GM19452 (cell line): Measurements from ENCODE around the gene SSBP3.

Experiments
- ATAC-seq: cut with Tn5 transposase; IDR thresholded peaks from one replicate; pipeline ENCODE4 v1.9.1; 2021; ENCODE audit not compliant: unreplicated experiment

The SSBP3 gene

DNA sequence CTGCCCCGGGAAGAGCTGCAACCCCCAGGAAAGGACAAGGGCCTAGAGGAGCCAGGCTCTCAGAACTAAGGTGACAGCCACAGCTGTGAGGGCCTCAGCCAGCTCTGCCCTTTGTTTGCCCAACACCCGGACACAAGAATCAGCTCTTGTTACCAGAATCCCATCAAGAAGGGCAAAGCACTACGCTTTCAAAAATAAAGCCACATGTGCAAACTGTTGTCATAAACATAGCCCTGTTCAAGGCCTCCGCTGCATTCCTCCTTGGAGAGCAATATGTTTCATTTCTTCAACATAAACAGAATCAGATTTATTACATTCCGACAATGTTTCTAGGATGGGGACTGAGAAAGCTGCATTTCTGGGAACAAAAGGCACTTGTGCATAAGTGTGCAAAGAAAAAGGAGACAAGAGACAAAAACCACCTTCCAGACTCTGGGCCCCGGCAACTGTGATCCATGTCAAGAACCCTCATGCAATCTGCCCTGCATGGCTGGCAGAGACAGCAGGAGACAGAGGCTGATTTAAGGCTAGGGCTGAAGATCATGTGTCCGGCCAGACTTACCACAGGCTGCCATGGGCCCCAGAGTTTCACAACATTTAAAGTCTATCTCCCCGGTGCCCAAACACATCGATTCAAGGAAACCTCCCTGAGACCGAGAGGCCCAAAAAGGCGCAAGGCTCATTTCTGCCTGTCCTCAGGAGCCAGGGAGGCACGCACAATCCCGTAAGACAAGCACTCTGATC is 71.0 kb downstream of the SSBP3 start:
- no peak for ATAC-seq

GRCh38 chr1:54332781-54333585 is 73.2 kb downstream of the SSBP3 start:
- no peak for ATAC-seq

- ATAC-seq: no peak
These were observed 74.2 kb downstream of the SSBP3 start for GRCh38 chr1:54331843-54332463.

DNA sequence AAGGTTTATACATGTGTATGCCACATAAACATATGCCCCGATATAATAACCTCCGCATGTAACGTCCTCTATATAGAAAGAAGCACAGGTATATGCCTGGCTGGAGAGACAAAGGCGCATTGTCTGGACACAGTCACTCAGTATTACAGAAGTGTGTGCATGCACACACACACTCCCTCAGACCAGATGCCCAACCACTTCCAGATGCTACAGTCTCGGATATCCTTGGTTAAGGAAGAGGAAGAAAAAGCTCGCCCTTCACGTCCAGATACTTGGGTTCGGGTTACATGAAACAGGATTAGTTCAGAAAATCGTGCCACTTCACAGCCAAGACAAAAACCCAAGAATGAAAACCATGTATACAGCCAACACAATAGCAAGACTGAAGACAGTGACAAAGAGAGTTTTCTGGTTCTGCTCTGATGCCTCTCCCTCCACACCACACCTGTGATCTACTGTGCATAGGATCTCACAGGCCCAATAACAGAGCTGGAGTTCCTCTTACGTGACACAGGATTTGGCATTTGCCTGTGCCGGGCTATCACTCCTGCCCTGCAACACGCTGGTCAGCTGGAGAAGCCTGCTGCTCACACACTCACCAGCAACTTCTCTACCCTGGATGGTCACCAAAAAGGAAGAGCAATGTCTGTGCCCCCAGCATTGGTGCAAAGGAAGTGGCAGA is 75.0 kb downstream of the SSBP3 start:
- no peak for ATAC-seq

DNA sequence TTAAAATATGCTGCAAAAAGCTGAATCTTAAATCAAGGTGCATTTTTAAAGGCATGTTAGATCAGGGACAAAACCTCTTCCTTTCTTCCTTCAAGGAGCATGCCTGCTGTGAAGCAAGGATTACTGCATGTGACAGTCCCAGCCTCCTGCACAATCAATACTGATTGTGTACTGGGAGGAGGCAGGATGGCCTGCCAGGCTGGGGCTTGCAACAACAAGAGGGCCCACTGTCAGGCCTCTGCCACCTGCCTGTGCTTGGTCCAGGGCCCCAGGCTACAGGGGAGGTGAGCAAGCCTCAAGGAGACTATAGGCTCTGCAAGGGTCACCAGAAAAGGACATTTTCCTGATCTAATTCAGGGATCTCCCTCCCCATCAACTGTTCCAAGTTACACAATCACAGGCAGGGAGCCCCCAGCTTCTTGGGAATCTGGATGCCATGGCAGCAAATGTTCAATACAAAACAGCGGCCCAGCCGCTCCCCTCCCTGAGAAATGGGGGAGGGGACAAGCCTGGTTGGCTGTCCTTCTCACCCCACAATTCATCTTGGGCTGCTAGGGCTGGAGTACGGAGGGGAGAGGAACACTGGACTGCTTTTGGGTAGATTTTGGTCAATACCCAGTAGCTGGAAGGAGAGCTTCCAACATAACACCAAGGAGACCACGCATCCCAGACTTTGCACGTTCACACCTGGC is 76.7 kb downstream of the SSBP3 start:
- ATAC-seq: no peak

- no peak for ATAC-seq
These were observed 78.0 kb downstream of the SSBP3 start for GRCh38 chr1:54328066-54328636.

DNA sequence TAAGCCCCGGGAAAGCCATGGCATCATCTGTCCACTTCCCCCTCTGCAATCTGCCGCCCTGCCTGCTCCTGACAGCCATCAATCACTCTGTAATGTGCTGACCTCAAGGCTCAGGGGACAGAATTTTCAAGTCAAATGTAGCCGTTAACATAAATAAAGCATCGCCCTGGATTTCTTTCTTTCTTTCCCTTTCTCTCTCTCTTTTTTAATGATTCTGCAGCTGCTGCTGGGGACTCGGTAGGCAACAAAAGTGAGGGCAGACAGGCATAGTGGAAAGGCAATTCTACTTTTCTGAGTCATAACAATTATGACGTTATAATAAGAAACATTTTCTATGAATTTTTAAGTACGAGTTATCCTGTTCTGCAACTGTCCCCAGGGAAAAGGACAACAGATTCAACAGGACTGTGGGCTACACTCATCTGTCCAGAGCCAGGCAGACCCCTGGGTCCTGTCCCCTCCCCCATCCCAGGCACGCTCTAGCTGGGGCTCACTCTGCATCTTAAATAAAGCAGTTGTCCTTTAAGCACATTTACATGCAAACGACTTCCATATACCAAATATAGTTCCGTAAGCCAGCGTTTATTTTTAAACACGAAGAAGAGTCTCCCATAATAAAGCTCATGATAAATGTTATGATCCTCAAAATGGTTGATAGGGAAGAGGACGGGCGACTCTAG is 78.7 kb downstream of the SSBP3 start:
- ATAC-seq: no peak

DNA sequence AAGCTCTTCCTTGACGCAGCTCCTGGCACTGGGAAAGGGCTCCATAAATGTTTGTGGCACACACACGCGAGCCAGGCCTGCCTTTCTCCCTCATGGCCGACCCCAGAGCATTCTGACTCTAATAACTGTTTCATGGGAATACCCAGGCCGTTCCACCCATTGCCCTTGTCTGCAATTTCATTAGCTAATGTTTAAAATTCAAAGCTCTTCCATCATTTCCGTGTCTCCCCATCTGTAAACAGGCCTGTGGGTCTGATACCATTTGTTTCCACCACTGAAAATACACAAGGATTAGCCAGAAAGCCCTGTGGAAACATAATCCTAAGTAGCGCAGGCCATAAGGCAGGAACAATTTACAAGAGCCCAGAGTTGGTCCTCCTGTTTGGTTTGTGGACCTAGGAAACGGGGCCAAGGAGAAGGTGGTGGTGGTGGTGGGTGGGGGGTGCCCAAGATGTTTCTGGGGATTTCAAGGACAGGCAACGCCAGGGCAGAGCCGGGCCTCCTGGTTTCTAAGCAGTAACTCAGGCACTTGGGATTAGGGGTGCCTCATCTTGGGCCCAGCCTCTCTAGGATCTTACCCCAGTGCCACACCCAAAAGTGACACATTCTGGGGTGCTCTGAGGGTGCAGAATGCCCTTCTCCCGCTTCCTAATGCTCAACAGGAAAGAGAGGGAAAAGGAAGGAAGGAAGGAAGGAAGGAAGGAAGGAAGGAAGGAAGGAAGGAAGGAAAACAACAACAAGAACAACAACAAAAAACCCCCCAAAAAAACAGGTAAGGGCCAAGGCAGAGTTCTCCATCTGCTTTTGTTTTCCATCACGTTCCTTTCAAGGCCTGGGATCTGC is 79.4 kb downstream of the SSBP3 start:
- no peak for ATAC-seq

DNA sequence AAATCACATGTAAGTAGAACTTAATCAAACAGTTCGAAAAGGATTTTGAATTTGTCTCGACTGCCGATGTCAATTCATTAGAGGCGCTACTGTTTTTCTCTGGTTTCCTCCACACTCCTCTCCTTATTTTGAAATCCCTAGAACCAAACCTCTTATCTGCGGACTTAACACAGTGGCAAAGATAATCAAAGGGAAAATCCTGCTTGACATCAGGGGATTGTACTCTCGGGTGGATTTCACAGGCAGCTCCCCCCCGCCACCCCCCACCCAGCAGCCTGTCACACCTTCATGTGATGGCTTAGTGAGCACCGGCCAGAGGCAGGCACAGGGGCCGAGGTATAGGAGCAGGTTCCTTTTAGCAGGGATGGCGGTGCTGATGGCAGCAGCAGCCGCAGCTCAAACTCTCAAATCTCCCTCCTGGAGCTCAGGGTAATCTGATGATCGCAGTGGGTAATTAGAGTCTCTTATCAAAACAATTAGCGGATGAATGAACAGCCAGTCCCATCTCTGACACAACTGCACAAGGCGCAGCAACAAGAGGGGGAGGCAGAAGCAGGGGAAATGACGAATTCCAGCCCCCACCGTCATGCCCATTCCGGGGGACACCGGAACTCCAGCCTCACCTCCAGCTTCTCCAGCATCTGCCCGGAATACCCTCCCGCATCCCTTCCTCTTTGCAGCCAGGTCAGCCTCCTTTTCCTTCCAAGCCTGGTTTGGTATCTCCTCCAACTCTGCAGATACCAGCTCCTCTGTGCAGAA is 80.3 kb downstream of the SSBP3 start:
- no peak for ATAC-seq

DNA sequence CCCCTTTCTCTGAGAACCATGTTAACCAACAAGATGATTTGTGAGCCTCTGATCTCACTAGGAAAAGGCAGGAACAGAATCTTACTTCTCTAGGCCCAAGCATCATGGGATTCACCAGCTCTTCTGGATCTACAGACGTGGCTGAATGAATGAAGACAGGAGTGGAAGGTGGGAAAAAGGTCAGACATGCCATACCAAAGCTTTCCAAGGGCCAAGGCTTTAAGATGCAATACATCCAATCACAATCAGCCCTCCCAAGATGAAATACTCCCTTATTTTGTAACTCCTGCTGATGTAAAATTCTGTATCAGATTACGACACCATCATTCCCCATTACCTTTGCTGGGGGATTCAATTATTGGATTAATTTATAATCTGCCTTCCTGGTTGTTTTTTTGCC is 80.9 kb downstream of the SSBP3 start:
- no peak for ATAC-seq

DNA sequence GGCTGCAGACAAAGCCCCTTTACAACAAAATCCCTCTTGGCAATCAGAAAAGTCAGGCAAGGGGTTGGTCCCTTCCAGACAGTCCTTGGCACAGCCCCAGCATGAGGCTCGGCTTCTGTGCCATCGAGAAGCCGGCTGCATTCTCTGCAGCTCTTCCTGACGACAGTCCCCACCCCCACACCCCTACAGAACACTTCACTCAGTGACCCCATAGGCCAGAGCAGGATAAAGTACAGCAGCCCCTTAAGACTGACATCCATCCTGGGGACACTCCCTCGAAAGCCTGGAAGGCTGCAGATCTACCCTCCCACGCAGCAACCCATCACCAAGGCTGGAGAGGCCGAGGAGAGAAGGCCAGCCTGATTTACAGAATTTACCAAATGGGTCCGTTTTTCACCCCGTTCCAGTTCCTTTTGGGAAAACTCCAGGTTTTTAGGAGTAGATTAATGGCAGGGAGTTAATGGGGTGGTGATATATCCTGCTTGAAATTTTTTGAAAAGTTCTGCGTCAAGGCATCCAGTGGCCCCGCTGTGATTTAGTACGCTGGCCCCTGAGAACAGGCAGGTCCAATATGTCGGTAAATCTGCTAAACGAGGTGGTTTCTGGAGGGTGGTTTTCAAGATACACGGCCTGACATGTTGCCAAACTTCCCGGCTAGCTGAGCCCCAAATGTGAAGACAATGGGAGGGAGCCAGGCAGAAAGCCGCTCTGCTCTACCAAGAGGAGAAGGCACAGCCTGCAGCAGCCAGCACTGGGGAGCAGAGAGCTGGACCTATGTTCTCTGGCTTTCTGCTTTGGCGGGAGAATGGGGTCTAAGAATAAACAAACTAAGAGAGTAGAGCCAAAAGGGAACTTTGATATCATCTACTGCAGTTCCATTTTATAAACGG is 81.7 kb downstream of the SSBP3 start:
- no peak for ATAC-seq

DNA sequence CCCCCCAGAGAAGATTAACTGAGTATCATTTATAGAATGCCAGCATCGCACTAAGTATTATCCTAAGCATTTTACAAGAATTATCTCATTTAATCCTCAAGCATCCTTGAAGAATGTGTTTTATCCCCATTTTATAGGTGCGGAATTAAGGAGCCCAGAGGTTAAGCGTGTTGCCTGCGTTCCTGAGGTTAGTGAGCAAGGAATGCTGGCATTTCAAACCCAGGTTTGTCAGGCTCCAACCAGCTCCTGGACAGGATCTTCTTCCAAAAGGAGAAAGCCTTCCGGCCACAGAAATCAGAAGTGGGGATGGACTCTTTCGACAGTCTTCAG is 82.3 kb downstream of the SSBP3 start:
- no peak for ATAC-seq

DNA sequence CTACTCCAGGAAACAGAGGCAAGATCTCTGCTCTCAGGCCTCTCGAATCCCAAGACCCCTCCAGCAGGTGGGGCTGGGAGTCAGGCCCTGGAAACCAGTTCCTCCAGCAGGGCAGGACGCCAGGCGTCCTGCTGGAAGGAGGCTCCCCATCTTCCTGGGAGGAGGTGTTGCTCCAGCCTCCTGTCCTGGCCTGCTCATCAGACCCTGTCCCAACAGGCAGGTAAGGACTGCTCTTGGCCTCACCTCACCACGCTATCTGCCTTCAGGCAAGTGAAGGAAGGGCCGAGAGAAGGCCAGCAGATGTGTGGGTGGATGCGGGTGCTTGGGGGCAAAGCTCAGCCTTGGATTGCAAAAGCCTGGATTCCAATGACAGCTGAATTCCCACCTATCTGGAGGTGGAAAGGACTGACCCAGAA is 82.9 kb downstream of the SSBP3 start:
- ATAC-seq: no peak

GRCh38 chr1:54318246-54318814 is 87.9 kb downstream of the SSBP3 start:
- no peak for ATAC-seq

GRCh38 chr1:54317084-54317483 is 89.1 kb downstream of the SSBP3 start:
- ATAC-seq: no peak

DNA sequence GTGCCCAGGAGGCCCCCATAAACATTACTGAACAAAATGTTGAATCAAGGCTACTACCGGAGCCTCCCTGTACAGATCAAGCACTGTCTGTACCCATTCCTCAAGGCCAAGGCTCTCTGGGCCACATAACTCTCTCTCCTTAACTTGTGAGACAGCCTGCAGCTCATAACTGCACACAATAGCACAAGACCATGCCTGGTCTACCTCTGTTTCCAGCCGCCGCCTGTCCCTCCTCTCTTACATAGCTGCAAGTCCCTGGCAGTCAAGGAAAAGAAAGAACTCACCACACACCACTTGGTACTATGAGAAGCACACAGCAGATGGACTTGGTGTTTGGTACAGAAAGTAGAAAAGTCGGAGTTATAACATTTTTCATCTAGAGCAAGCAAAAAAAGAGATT is 91.1 kb downstream of the SSBP3 start:
- ATAC-seq: no peak

DNA sequence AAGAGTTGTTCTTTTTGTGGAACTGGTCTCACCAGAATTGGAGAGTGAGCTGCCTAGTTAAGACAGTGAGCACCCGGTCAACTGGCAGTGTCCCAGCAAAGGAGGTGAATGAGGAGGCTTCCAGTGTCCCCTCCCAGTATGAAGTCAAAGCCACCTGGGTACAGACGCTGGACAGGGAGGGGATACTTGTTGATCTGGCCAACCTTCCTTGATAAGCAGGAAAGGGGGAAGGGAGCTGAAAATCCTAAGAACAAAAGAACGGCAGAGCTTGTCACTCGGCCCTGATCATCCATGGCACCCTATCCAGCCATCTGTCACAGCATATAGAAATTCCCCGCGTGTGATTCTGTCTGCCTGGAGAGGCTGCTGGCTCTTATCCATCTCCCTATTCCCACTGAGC is 91.5 kb downstream of the SSBP3 start:
- no peak for ATAC-seq
